NCI-H1092 (cell line): Measurements from ENCODE around the gene ZMIZ1.

ENCODE experiments used
- DNase-seq: peaks from one replicate; lab custom pipeline; 2025; lab: John Stamatoyannopoulos, UW

The ZMIZ1 gene

GRCh38 chr10:79068562-79069324, at the start of gene ZMIZ1:
TSS of gene ZMIZ1 (plus strand) at chr10:79068966. CDS start at chr10:79201633, 132,667 bp downstream.
- peak; percentile 69 for DNase-seq

GRCh38 chr10:79019441-79020014, 49.2 kb upstream of the ZMIZ1 start:
- DNase-seq = no peak

GRCh38 chr10:79020015-79020491, 48.7 kb upstream of the ZMIZ1 start:
- DNase-seq = no peak

GRCh38 chr10:79020605-79021004, 48.2 kb upstream of the ZMIZ1 start:
- no peak for DNase-seq

GRCh38 chr10:79021331-79021907, 47.3 kb upstream of the ZMIZ1 start:
- DNase-seq = no peak

GRCh38 chr10:79021948-79022499, 46.7 kb upstream of the ZMIZ1 start:
- DNase-seq = no peak

- no peak for DNase-seq
Observed at GRCh38 chr10:79022565-79023230, 46.1 kb upstream of the ZMIZ1 start.

- no peak for DNase-seq
Observed at GRCh38 chr10:79023240-79024162, 45.3 kb upstream of the ZMIZ1 start.

GRCh38 chr10:79024296-79024695, 44.5 kb upstream of the ZMIZ1 start:
- DNase-seq = no peak

- no peak for DNase-seq
Observed at GRCh38 chr10:79024720-79025198, 44.0 kb upstream of the ZMIZ1 start.

GRCh38 chr10:79025199-79025832, 43.5 kb upstream of the ZMIZ1 start:
- DNase-seq = peak; percentile 20

GRCh38 chr10:79026341-79026761, 42.4 kb upstream of the ZMIZ1 start:
- DNase-seq = no peak

- DNase-seq = no peak
Observed at GRCh38 chr10:79026806-79027146, 42.0 kb upstream of the ZMIZ1 start.

- peak; percentile 1 for DNase-seq
Observed at GRCh38 chr10:79027147-79028055, 41.4 kb upstream of the ZMIZ1 start.

- DNase-seq = no peak
Observed at GRCh38 chr10:79028056-79028430, 40.7 kb upstream of the ZMIZ1 start.

- DNase-seq = no peak
Observed at GRCh38 chr10:79028451-79029010, 40.2 kb upstream of the ZMIZ1 start.

- DNase-seq = no peak
Observed at GRCh38 chr10:79029478-79030390, 39.0 kb upstream of the ZMIZ1 start.

GRCh38 chr10:79030705-79031104, 38.1 kb upstream of the ZMIZ1 start:
- DNase-seq = no peak
